ENCODE measurements around the gene ADAMTSL3.

Gene ADAMTSL3

DNA sequence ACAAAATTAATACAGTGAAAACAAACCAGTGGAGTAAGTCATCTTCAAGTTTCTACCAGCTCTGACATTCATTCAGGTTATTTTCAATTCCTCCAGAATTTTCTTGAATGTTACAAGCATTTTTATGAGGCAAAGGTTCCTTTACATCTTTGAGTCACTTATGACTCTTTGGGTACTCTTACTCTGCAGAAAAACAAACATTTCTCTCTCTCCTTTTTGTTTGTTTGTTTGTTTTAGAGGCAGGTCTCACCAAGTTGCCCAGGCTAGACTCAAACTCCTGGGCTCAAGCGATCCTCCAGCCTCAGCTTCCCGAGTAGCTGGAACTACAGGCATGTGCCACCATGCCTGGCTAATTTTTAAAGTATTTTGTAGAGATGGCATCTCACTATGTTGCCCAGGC, 233.5 kb downstream of the ADAMTSL3 start:
- DNase-seq, result no peak

DNA sequence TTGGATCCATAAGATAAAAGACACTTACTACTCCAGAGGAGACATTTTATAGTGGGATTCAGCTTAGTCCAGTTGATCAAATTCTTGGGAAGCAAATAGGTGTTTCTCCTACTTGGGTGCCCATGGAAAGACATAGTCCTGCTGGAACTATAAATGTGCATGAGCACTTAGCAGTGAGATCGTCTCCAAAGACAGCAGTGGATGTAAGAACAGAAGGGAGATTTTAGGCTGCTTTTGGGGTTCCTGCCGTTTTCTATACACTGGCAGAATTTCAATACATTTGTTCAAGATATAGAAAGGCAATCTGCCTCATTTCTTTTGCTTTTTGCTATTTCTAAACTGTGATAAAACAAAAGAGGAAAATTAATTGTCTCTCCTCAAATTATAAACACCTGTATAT, 234.0 kb downstream of the ADAMTSL3 start:
- no peak for DNase-seq

- DNase-seq, result no peak
Observed at GRCh38 chr15:83889995-83890394, 236.1 kb downstream of the ADAMTSL3 start.

- no peak for DNase-seq
Observed at GRCh38 chr15:83890587-83890986, 236.7 kb downstream of the ADAMTSL3 start.

GRCh38 chr15:83892498-83892897, 238.6 kb downstream of the ADAMTSL3 start:
- no peak for DNase-seq

DNA sequence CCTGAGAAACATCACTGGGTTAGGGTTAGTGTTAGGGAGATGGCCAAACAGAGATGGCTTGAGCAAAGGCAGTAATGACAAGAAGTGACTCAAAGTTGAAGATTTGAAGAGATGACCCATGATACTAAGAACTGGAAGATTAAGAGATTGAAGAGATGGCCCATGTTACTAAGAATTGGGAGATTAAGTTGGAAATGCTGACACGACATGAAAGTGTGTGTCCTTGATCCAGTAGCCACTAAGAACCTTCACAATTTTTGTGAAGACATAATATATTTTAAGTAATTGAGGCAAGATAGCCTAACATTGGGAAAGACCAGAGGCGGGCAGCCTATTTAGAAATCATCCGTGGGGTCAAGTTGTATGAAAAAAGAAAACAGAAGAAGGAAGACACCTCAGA, 239.4 kb downstream of the ADAMTSL3 start:
- no peak for DNase-seq

GRCh38 chr15:83897037-83897436, 243.1 kb downstream of the ADAMTSL3 start:
- no peak for DNase-seq

GRCh38 chr15:83898361-83898760, 244.4 kb downstream of the ADAMTSL3 start:
- DNase-seq, result no peak

DNA sequence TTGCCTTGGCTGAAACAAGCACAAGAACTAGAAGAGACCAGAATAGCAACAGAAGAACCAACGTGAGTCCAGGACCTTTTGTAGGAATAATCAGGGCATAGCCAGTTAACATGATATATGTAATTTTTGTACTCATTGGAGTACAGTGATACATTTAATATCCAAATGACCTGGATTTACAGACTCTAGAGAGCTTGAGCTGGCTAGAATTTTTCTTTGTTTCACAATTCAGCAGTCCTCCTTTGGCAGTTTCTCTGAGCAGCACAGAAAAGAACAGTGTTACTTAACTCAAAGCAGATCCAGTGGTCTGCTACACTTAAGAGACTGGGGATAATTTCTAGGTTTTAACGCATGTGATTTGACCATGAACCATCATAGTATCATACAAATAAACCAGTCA, 245.7 kb downstream of the ADAMTSL3 start:
- no peak for DNase-seq

GRCh38 chr15:83904107-83905040, 250.5 kb downstream of the ADAMTSL3 start:
- DNase-seq, result no peak

DNA sequence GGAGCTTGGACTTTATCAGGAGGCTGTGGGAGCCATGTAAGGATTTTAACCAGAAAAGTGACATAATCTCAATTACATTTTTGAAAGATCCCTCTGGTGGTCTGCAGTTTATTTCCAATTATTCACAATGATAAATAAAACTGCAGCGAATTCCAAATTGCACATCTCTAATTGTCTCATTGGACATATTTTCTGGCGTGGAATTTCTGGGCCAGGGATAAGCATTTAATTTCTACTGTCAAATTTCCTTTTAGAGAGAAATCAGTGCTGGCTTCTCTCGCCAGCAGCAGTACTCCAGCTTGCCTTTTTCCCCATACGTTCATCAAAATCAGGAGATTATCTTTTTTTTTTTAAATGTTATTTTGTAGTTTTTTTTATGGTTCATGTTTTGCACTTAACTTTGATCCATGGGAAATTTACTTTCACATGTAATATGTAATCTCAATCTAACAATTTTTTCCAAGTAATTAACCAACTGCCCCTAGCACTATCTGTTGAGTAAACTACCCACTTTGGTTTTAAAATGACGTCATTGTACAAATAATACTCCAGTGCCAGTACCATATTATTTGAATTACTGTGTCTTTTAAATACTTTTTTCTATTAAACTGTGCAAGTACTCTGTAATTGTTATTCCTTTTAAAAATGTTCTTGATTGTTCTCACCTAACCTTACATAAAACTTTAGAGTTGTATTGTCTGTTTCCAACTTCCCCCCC, 251.8 kb downstream of the ADAMTSL3 start:
- no peak for DNase-seq

- no peak for DNase-seq
Observed at GRCh38 chr15:83911345-83911744, 257.4 kb downstream of the ADAMTSL3 start.

- no peak for DNase-seq
Observed at GRCh38 chr15:83912343-83912742, 258.4 kb downstream of the ADAMTSL3 start.

DNA sequence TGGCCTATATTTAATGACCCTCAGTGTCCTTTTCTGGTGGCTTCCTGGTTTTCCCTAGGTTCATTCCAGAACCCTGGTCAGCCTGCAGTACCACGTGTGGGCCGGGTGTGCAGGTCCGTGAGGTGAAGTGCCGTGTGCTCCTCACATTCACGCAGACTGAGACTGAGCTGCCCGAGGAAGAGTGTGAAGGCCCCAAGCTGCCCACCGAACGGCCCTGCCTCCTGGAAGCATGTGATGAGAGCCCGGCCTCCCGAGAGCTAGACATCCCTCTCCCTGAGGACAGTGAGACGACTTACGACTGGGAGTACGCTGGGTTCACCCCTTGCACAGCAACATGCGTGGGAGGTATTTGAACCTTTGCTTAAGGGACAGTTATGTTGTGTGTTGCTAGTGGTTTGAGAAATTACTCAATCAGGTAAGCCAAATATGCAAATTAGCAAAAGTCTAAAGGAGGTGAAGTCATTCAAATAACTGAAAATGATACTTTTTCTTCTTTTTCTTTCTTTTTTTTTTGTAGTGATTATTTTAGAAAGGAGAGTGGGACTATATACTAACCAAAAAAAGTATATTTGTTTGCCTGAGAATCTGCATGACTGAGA, 259.2 kb downstream of the ADAMTSL3 start:
- no peak for DNase-seq

GRCh38 chr15:83914906-83915305, 261.0 kb downstream of the ADAMTSL3 start:
- DNase-seq, result no peak

DNA sequence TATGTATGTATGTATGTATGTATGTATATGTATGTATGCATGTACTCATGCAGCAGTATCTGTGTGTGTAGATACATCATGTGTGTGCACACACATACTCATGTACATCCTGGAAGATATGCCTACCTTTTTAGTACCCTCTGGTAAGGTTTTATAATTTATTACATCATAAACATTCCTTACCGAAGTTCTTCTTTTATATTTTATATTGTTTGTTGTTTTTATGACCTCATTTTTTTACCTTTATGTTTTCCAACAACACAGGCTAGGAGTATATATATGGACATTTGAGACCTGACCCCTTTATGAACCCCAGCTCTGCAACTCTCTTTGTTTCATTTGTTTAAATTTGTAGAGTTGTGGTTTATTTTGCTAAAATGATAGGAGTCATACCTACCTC, 263.5 kb downstream of the ADAMTSL3 start:
- no peak for DNase-seq

DNA sequence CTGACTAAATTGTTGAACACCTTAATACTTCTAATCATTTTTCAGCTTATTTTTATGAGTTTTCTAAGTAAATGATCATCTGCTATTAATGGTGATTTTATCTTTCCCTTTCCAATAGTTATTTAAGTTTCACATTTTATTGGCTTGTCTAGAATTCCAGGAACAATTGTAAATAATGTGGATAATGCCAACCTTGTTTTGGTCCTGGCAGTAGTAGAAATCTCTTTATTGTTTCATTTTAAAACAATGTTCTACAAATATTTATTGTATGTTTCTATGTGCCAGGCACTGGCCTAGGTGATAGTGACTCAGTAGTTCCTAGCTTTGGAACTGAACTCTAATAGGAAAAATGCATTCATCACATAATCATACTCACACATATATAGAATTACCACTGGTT, 264.1 kb downstream of the ADAMTSL3 start:
- no peak for DNase-seq

- no peak for DNase-seq
Observed at GRCh38 chr15:83919319-83919830, 265.5 kb downstream of the ADAMTSL3 start.

DNA sequence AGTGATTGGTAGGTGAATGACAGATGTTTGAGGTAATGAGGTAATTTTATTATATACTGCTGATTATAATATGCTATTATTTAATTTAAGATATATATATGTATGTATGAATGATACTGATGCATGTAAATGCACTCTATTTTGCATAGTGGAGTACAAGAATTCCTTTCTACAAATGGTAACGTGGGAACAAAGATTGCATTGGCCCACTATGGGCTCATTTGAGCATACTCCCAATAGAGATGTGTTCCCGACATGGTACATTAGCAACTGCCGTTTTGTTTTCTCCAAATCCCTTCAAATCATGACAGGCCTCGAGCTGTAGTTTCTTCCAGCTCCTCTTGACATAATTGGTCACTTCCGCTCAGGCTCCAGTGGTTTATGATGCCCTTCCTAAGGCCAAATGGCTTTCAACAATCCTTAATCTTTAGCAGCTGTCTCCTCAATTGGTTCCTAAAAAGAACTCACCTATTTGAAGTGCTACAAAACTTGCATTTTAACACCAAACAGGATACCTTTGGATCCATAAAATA, 266.1 kb downstream of the ADAMTSL3 start:
- DNase-seq, result no peak

DNA sequence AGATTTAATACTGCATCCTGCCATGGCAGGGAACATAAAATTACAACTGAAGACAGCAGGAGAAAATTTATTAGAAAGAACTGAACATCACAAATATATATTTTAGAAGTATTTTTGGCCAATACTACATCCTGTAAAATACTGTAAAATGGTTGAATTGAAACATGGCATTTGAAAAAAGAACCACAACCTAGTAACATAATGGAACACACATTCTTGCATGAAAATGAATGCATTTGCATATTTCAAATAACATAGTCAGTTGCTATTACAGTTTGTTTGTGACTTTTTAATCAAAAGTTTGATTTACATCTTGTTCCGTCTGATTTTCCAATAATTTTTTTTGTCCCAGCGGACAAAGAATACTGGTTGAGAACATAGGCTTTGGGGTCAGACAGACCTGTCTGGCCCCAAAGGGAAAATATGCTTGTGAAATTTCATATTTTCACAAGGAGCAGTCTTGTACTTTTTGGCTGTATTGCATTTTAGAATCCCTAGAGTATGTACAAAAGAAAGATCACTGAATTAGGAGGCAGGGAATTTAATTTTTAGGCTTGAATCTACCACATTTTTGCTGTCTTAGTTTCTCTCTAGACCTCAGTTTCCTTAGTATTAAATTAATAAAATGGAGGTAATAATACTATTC, 268.8 kb downstream of the ADAMTSL3 start:
- no peak for DNase-seq

DNA sequence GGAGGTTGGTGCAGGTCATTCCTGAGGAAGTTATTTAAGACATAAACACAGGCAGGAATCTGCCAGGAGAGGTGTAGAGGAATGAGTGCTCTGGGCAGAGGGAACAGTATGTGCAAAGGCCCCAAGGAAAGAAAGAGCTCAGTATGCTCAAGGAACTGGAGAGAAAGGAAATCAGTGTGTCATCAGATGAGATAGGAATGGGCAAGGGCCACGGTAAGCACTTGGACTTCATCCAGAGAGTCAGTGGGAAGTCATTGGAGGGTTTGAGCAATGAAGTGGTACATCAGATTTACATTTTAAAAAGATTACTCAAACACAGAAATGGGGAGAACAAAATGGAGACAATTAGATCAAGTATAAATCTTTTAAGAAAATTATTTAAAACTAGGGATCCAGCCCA, 272.2 kb downstream of the ADAMTSL3 start:
- no peak for DNase-seq

DNA sequence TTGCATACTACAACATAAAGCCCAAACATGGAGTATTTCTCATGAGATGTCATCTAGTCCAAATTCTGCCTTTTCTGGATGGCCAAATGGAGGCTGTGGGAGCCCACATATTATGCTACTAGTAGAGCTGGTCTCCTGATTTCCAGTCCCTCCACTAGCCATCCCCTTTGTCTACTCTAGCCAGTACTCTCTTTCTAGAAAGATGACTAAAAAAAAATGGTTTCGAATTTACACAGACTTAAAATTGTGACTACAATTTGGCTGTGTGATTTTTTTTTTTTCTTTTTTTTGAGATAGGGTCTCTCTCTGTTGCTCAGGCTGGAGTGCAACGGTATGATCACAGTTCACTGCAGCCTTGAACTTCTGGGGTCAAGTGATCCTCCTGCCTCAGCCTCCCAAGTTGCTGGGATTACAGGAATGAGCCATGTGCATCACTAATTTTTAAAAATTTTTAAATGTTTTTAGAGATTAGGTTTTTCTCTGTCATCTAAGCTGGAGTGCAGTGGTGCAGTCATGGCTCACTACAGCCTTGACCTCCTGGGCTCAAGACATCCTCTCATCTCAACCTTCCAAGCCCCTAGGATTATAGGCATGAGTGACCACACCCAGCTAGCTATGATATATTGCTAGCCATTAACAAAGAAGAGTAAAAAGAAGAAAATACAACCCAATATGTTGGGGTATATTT, 273.9 kb downstream of the ADAMTSL3 start:
- DNase-seq, result no peak
